ENCODE measurements around the gene ZNF568.
A peak's percentile ranks its signal among the peaks of the same experiment; 100 is the strongest.

ZNF568 gene

DNA sequence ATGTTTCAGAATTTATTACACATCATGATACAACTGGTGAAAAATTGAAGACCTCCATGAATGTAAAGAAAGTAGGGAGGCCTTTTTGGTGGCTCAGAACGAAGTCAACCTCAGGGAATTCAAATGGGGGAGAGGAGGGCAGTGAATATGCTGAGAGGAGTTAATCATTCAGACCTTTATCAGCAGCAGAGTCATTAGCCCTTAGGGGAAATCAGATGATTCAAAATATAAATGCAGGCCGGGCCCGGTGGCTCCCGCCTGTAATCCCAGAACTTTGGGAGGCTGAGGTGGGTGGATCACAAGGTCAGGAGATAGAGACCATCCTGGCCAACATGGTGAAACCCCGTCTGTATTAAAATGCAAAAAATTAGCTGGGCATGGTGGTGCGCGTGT lies 81.7 kb downstream of the ZNF568 start:
- no peak for DNase-seq

DNA sequence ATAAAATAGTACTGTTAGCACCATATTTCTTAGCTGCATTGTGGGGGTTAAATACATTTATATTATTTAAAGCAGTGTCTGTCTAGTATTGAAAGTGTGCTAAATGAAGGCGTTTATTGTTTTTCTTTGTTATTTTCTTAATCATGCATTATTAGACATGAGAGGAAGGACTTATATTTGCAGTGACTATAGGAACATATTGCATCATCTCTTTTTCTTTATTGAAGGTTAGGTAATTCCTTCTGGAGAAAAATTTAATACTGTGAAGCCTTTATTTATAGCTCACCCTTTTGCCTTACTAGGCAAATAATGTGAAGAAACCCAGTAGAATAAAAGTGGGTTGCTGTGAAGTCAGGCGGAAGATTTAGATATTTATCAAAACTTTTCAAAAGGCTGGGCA lies 83.2 kb downstream of the ZNF568 start:
- no peak for DNase-seq

DNA sequence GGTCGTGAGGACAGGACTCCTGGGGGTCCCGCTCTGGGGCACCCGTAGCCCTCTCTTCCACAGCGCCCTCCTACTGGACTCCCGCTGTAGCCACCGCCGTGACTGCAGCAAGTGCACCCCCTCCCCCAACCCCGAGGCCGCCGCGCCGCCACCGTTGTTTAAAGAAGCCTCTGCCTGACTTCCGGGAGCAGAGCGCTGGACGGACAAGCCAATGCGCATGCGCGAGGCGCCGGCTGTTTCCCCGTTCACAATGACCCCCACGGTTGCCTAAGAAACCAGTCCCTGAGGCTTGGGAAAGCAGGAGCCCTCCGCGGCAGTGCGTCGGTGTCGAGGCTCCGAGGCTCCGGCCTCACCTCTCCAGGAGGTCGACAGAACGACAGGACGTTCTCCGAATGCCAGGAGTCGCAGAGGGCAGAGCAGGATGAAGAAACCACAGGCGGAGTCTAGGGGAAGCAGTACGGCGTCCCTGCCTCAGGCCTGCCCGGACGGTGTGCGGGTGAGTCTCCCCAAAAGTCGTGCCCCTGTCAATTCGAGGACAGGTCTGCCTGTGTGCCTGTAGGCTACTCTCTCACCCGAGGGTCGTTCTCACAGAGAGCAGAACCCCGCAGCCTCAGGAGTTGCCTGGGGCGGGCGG lies 91.6 kb downstream of the ZNF568 start:
- peak in 25 of 58 donors; percentile 0 to 41 (median 11) for DNase-seq

DNA sequence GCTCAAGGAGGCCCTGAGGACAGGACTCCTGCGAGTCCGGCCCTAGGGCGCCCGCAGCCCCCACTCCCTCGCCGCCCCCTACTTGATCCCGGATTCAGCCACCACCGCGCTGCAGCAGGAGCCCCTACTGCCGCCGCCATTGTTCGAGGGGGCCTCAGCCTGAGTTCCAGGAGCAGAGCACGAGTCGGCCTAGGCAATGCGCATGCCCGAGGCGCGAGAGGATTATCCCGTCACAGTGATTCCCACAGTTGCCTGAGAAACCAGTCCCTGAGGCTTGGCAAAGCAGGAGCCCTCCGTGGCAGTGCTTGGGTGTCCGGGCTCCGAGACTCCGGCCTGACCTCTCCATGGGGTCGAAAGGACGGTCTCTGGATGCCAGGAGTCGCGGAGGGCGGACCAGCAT lies 93.7 kb downstream of the ZNF568 start:
- DNase-seq = no peak

DNA sequence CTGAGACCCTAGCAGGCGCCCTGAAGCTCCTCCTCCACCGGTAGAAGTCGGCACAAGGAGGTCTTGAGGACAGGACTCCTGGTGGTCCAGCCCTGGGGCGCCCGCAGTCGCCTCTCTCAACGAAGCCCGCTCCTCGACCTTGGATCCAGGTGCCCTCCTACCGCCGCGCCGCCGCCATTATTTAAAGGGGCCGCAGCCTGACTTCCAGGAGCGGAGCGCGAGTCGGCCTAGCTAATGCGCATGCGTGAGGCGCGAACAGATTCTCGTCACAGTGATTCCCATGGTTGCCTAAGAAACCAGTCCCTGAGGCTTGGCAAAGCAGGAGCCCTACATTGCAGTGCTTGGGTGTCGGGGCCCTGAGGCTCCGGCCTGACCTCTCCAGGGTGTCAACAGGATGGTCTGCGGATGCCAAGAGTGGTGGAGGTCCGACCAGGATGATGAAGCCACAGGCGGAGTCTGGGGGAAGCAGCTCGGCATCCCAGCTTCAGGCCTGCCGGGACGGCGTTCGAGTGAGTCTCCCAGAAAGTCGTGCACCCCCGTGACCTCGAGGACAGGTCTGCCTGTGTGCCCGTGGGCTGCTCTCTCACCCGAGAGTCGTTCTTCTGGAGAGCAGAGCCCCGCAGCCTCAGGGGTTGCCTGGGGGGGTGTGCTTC lies 96.1 kb downstream of the ZNF568 start:
- no peak for DNase-seq

DNA sequence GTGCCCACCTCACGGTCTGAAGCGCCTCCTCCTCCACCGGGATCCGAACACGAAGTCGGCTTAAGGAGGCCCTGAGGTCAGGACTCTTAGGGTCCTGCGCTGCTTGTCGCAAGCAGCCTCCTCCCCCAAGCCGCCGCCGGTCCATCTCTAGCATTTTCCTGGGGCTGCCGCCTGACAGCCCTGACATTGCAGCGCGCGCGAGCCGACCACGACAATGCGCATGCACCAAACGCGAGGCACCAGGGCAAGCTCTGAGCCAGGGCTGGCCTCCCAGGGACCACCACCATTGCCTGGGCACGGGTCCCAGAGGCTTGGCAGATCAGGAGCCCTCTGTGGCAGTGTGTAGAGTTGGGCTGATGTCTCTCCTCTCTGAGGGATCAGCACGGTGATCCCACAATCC lies 98.3 kb downstream of the ZNF568 start:
- no peak for DNase-seq

DNA sequence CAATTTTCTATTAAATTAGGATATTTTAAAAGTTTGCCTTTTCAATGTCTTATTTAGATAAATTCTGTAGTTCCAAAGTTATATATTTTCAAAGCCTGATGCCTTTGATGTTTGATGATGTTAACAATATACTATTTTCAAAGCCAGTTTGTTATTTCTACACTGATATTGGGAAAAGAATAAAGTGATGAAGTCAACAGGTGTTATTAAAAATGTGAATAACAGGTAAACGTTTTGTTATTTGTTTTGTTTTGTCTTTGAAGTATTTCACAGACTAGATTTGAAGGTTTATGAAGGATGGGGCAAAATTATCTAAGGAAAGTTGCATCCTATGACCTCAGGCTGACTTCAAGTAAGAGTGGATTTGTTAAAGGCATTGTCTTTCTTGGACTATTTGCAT lies 129.0 kb downstream of the ZNF568 start:
- DNase-seq = no peak

Measured in anterior cingulate cortex (tissue), 58 donors.